GM19438 (cell line): ENCODE data around the gene ASNSD1.
"Not testable (repeated sequence)": the region's sequence is repeated elsewhere in the genome, so short reads cannot be mapped to it uniquely, and the experiment has no call there.

Experiments used
- ATAC-seq: cut with Tn5 transposase; IDR thresholded peaks from one replicate; pipeline ENCODE4 v1.9.1; 2021; ENCODE audit warnings: low read depth; ENCODE audit not compliant: unreplicated experiment

The ASNSD1 gene

GRCh38 chr2:189641590-189641989 lies 19.7 kb upstream of the ASNSD1 start:
- no peak for ATAC-seq

GRCh38 chr2:189646521-189646920 lies 14.7 kb upstream of the ASNSD1 start:
- ATAC-seq = no peak

- ATAC-seq = no peak
Observed at GRCh38 chr2:189648846-189649509, 12.3 kb upstream of the ASNSD1 start.

GRCh38 chr2:189651284-189651683 lies 10.0 kb upstream of the ASNSD1 start:
- ATAC-seq = no peak

GRCh38 chr2:189653464-189653863 lies 7.8 kb upstream of the ASNSD1 start:
- ATAC-seq = not testable (repeated sequence)

- ATAC-seq = no peak
Observed at GRCh38 chr2:189654641-189655040, 6.6 kb upstream of the ASNSD1 start.

- ATAC-seq = peak; percentile 59
Observed at GRCh38 chr2:189657867-189658266, 3.4 kb upstream of the ASNSD1 start.

GRCh38 chr2:189658306-189659212 lies 2.7 kb upstream of the ASNSD1 start:
- no peak for ATAC-seq

GRCh38 chr2:189659734-189660133 lies 1.5 kb upstream of the ASNSD1 start:
- ATAC-seq = no peak

- ATAC-seq = no peak
Observed at GRCh38 chr2:189660803-189661147, 484 bp upstream of the ASNSD1 start.

- no peak for ATAC-seq
Observed at GRCh38 chr2:189661957-189662321, 680 bp downstream of the ASNSD1 start.

- no peak for ATAC-seq
Observed at GRCh38 chr2:189662669-189663226, 1.5 kb downstream of the ASNSD1 start.

- not testable (repeated sequence) for ATAC-seq
Observed at GRCh38 chr2:189663319-189663718, 2.1 kb downstream of the ASNSD1 start.

- no peak for ATAC-seq
Observed at GRCh38 chr2:189669913-189670312, 8.7 kb downstream of the ASNSD1 start.

GRCh38 chr2:189673661-189674373 lies 12.6 kb downstream of the ASNSD1 start:
- peak; percentile 15 for ATAC-seq

GRCh38 chr2:189674374-189675112 lies 13.3 kb downstream of the ASNSD1 start, which contains the start of gene ANKAR:
TSS of gene ANKAR (plus strand) at chr2:189674670. CDS start at chr2:189676491, 1,821 bp downstream.
- peak; percentile 96 for ATAC-seq

- ATAC-seq = no peak
Observed at GRCh38 chr2:189676471-189676870, 15.2 kb downstream of the ASNSD1 start.

GRCh38 chr2:189679226-189679625 lies 18.0 kb downstream of the ASNSD1 start:
- no peak for ATAC-seq

GRCh38 chr2:189681203-189681602 lies 19.9 kb downstream of the ASNSD1 start:
- no peak for ATAC-seq

GRCh38 chr2:189681903-189682302 lies 20.6 kb downstream of the ASNSD1 start:
- ATAC-seq = no peak
